Measurements from ENCODE around the gene SRSF10. TPM values are rescaled to one million over a fixed set of nuclear protein-coding genes. Genes with fewer than 3 reads are reported as not detected.

Gene SRSF10
- total and polyA plus RNA-seq, 2 of the 8 experiments (the other 6 are each of a cell fraction or from before 2014, with no cell fraction given), result 155 to 194 TPM

GRCh38 chr1:24004132-24004531 is 24.0 kb upstream of the SRSF10 start:
- Histone ChIP-seq H3K4me3 (ENCODE audit: extremely low read depth in 1 of 4, insufficient read depth in 2 of 4, low read depth in 3 of 4, low read length in 4 of 4) (peak overlapping the region in 1 of 4 experiments; percentile 37; a peak in 1 of 8 replicates), H2AFZ (ENCODE audit: low read length) (no peak overlapping the region), H2BK15ac (ENCODE audit: low read length) (no peak overlapping the region), H2BK20ac (ENCODE audit: low read length) (no peak overlapping the region; the same call in none of the 2 replicates), H3K79me2 (ENCODE audit: control insufficient read depth in 1 of 2, insufficient read depth in 2 of 2, low read length in 2 of 2) (no peaks in the 10 kb centered on the region), H3K79me1 (ENCODE audit: low read depth, low read length) (no peaks in the 10 kb centered on the region), H3K27me3 (replicated peaks in 1 of 4; ENCODE audit: control insufficient read depth in 3 of 4, extremely low read depth in 1 of 4, insufficient read depth in 3 of 4, low read length in 3 of 4) (no peaks in the 10 kb centered on the region), H4K20me1 (replicated peaks in 1 of 2; ENCODE audit: control insufficient read depth in 1 of 2, insufficient read depth in 2 of 2, low read length in 2 of 2) (no peaks in the 10 kb centered on the region), H3K36me3 (ENCODE audit: control insufficient read depth in 2 of 4, insufficient read depth in 4 of 4, low read length in 3 of 4) (no peaks in the 10 kb centered on the region), H3K9ac (replicated peaks in 1 of 4; ENCODE audit: extremely low read depth in 1 of 4, low read depth in 3 of 4, low read length in 3 of 4) (no peak overlapping the region), H3K18ac (ENCODE audit: extremely low read depth, low read length) (peak overlapping the region; percentile 96; the same call in 1 of the 2 replicates), H3K4me2 (ENCODE audit: insufficient read depth in 1 of 2, low read depth in 2 of 2, low read length in 2 of 2) (peak overlapping the region; percentile 14 to 34; a peak in 3 of 4 replicates), H4K5ac (ENCODE audit: insufficient read length, low read depth, low read length) (no peak overlapping the region), H3K56ac (replicated peaks; ENCODE audit: insufficient read length, low read depth, low read length) (no peak overlapping the region), H3K27ac (ENCODE audit: low read depth, low read length) (peak overlapping the region; percentile 51; the same call in 1 of the 2 replicates), H3K14ac (ENCODE audit: insufficient read length) (no peak overlapping the region), H3K4me1 (replicated peaks in 1 of 4; ENCODE audit: control insufficient read depth in 3 of 4, insufficient read depth in 4 of 4, low read length in 3 of 4) (peaks cover 5 to 13% (median 12%) of the 10 kb centered on the region in 4 experiments), H2BK120ac (replicated peaks; ENCODE audit: low read depth, low read length) (no peak overlapping the region), H2AK5ac (ENCODE audit: low read depth, low read length) (0 out of 2 replicates have a peak overlapping the region, but pooled peaks have one; percentile 13), H3K23ac (ENCODE audit: insufficient read length) (no peak overlapping the region), H3K4ac (replicated peaks; ENCODE audit: insufficient read length, low read depth, low read length) (no peak overlapping the region), H3K9me3 (ENCODE audit: insufficient read depth in 2 of 2, low read depth in 1 of 2, low read length in 1 of 2) (no peaks in the 10 kb centered on the region), H4K8ac (ENCODE audit: extremely low read depth, insufficient read depth, low read length) (no peak overlapping the region), H2BK5ac (ENCODE audit: low read depth, low read length) (peak overlapping the region; percentile 84; the same call in 1 of the 2 replicates), H4K91ac (replicated peaks; ENCODE audit: insufficient read length, low read length) (no peak overlapping the region), H2BK12ac (ENCODE audit: low read depth, low read length) (peak overlapping the region; percentile 90), H3K23me2 (ENCODE audit: low read depth, low read length) (no peaks in the 10 kb centered on the region)
- no peak for DNase-seq (ENCODE audit: low read depth in 1 of 2, low spot score in 2 of 2)
- ChIA-PET POLR2A (ENCODE audit: partially characterized antibody) (interaction anchor here (1.3 to 1.6 kb wide), 5 partner anchors 15 to 147 kb away, joined by 3 to 8 read pairs (median 4); partner anchors contain the start of genes PNRC2 and SRSF10), CTCF (ENCODE audit: partially characterized antibody) (interaction anchor here (0.8 to 2.9 kb wide), 7 partner anchors 11 to 56 kb away, joined by 3 to 14 read pairs (median 4); partner anchors contain the start of gene SRSF10)
- 92% methylated on average over 5 of the region's 5 CpGs; no CpG with 5 or more reads in 1 of the 2 experiments for WGBS, 2 experiments (ENCODE audit: extremely low coverage in 1 of 2, insufficient coverage in 1 of 2, insufficient read length in 1 of 2, insufficient replicate concordance in 2 of 2, low coverage in 1 of 2, low lambda C conversion rate in 2 of 2, missing lambda C conversion rate in 1 of 2)
- FAIRE-seq, result no peak
- TF ChIP-seq TCF12 (IDR thresholded peaks at IDR 0.05; ENCODE audit: low read depth, low read length) (no peak), JUN (IDR thresholded peaks at IDR 0.05; ENCODE audit: low read depth, low read length) (no peak), POLR2AphosphoS5 (IDR thresholded peaks at IDR 0.05; ENCODE audit: low read depth, low read length) (no peak), NRF1 (IDR thresholded peaks at IDR 0.05; ENCODE audit: low read depth, low read length) (no peak), TBP (IDR thresholded peaks at IDR 0.05; ENCODE audit: low read depth, low read length) (no peak)

Data from H1 (cell line).